ES-I3 (cell line): ENCODE measurements around the gene FAXDC2.

ENCODE experiments used
- H3K36me3 ChIP-seq: 2 replicates; pipeline ENCODE4 v1.6.1; 2013; ENCODE audit warnings: mild to moderate bottlenecking, low read length, control low read depth, moderate library complexity; ENCODE audit not compliant: insufficient read depth
- H3K4me1 ChIP-seq: 2 replicates; pipeline ENCODE4 v1.6.1; 2013; ENCODE audit warnings: mild to moderate bottlenecking, control low read depth, low read length; ENCODE audit not compliant: insufficient read depth
- H3K9ac ChIP-seq: 2 replicates; pipeline ENCODE4 v1.6.1; 2013; ENCODE audit warnings: low read depth, mild to moderate bottlenecking, low read length, moderate library complexity
- H3K9me3 ChIP-seq: 2 replicates; pipeline ENCODE4 v1.6.1; 2013; ENCODE audit warnings: mild to moderate bottlenecking, low read length, moderate library complexity; ENCODE audit not compliant: control insufficient read depth, insufficient read depth

FAXDC2 gene

GRCh38 chr5:154811653-154812465, 38.5 kb downstream of the FAXDC2 start:
- Histone ChIP-seq H3K9ac (no peak overlapping the region), H3K36me3 (peaks cover 58% of the 10 kb centered on the region), H3K4me1 (no peaks in the 10 kb centered on the region), H3K9me3 (no peaks in the 10 kb centered on the region)

GRCh38 chr5:154811239-154811638, 39.2 kb downstream of the FAXDC2 start:
- H3K4me1 ChIP-seq: no peaks in the 10 kb centered on the region
- no peaks in the 10 kb centered on the region for H3K9me3 ChIP-seq
- H3K36me3 ChIP-seq: peaks cover 55% of the 10 kb centered on the region
- H3K9ac ChIP-seq: no peak overlapping the region

GRCh38 chr5:154806176-154806575, 44.2 kb downstream of the FAXDC2 start:
- peaks cover 76% of the 10 kb centered on the region for H3K36me3 ChIP-seq
- no peak overlapping the region for H3K9ac ChIP-seq
- H3K4me1 ChIP-seq: no peaks in the 10 kb centered on the region
- H3K9me3 ChIP-seq: no peaks in the 10 kb centered on the region

- Histone ChIP-seq H3K4me1 (no peaks in the 10 kb centered on the region), H3K9me3 (no peaks in the 10 kb centered on the region), H3K9ac (no peak overlapping the region), H3K36me3 (peaks cover 82% of the 10 kb centered on the region)
Observed at GRCh38 chr5:154802050-154802449, 48.4 kb downstream of the FAXDC2 start.

- Histone ChIP-seq H3K9me3 (no peaks in the 10 kb centered on the region), H3K4me1 (no peaks in the 10 kb centered on the region), H3K36me3 (peaks cover 84% of the 10 kb centered on the region), H3K9ac (no peak overlapping the region)
Observed at GRCh38 chr5:154801083-154801482, 49.3 kb downstream of the FAXDC2 start.

GRCh38 chr5:154800582-154800981, 49.8 kb downstream of the FAXDC2 start:
- H3K9ac ChIP-seq: no peak overlapping the region
- no peaks in the 10 kb centered on the region for H3K9me3 ChIP-seq
- peaks cover 79% of the 10 kb centered on the region for H3K36me3 ChIP-seq
- no peaks in the 10 kb centered on the region for H3K4me1 ChIP-seq

GRCh38 chr5:154797762-154798161, 52.6 kb downstream of the FAXDC2 start:
- Histone ChIP-seq H3K9ac (no peak overlapping the region), H3K4me1 (no peaks in the 10 kb centered on the region), H3K9me3 (no peaks in the 10 kb centered on the region), H3K36me3 (peaks cover 70% of the 10 kb centered on the region)

- Histone ChIP-seq H3K36me3 (peaks cover 68% of the 10 kb centered on the region), H3K9me3 (no peaks in the 10 kb centered on the region), H3K9ac (no peak overlapping the region), H3K4me1 (no peaks in the 10 kb centered on the region)
Observed at GRCh38 chr5:154795235-154795596, 55.2 kb downstream of the FAXDC2 start.

GRCh38 chr5:154794525-154795234, 55.7 kb downstream of the FAXDC2 start:
- Histone ChIP-seq H3K9ac (no peak overlapping the region), H3K9me3 (no peaks in the 10 kb centered on the region), H3K36me3 (peaks cover 64% of the 10 kb centered on the region), H3K4me1 (no peaks in the 10 kb centered on the region)

GRCh38 chr5:154793599-154794524, 56.5 kb downstream of the FAXDC2 start:
- H3K4me1 ChIP-seq: no peaks in the 10 kb centered on the region
- peaks cover 57% of the 10 kb centered on the region for H3K36me3 ChIP-seq
- no peaks in the 10 kb centered on the region for H3K9me3 ChIP-seq
- no peak overlapping the region for H3K9ac ChIP-seq

- Histone ChIP-seq H3K4me1 (no peaks in the 10 kb centered on the region), H3K9me3 (no peaks in the 10 kb centered on the region), H3K36me3 (peaks cover 45% of the 10 kb centered on the region), H3K9ac (no peak overlapping the region)
Observed at GRCh38 chr5:154791535-154791934, 58.9 kb downstream of the FAXDC2 start.

GRCh38 chr5:154788212-154788611, 62.2 kb downstream of the FAXDC2 start:
- Histone ChIP-seq H3K9me3 (no peaks in the 10 kb centered on the region), H3K36me3 (peaks cover 28% of the 10 kb centered on the region), H3K4me1 (peaks cover 16% of the 10 kb centered on the region), H3K9ac (no peak overlapping the region)

GRCh38 chr5:154786414-154786813, 64.0 kb downstream of the FAXDC2 start:
- no peaks in the 10 kb centered on the region for H3K9me3 ChIP-seq
- H3K9ac ChIP-seq: no peak overlapping the region
- peaks cover 12% of the 10 kb centered on the region; the same call in 1 of the 2 replicates for H3K36me3 ChIP-seq
- peaks cover 34% of the 10 kb centered on the region for H3K4me1 ChIP-seq

- Histone ChIP-seq H3K36me3 (no peaks in the 10 kb centered on the region), H3K9ac (no peak overlapping the region), H3K4me1 (peaks cover 35% of the 10 kb centered on the region), H3K9me3 (no peaks in the 10 kb centered on the region)
Observed at GRCh38 chr5:154784856-154785255, 65.5 kb downstream of the FAXDC2 start.
